ENCODE results near the gene PTRH1. TPM values are rescaled to one million over a fixed set of nuclear protein-coding genes. Genes with fewer than 3 reads are reported as not detected.
A peak's percentile ranks its signal among the peaks of the same experiment; 100 is the strongest.

PTRH1 gene
- total RNA-seq, 1 experiment from 2014 or later: 21.8 TPM

- TSS peak; percentile 47 for BruUV-seq (replicated peaks)
These were observed 23.4 kb downstream of the PTRH1 start for GRCh38 chr9:127692071-127692470.

More at GRCh38 chr9:127692071-127692470, 23.4 kb downstream of the PTRH1 start:
- TF ChIP-seq MAX (IDR thresholded peaks at IDR 0.05) (no peak), ZBTB33 (IDR thresholded peaks at IDR 0.05; ENCODE audit: extremely low read depth, insufficient replicate concordance, low read length) (no peak), SP1 (IDR thresholded peaks at IDR 0.05; ENCODE audit: low read depth) (no peak), CBX3 (IDR thresholded peaks at IDR 0.05; ENCODE audit: low read depth) (no peak), EZH2phosphoT487 (IDR thresholded peaks at IDR 0.05; ENCODE audit: borderline replicate concordance) (no peak), POLR2AphosphoS5 (IDR thresholded peaks at IDR 0.05; ENCODE audit: low read depth, low read length) (no peak), REST (IDR thresholded peaks at IDR 0.05; ENCODE audit: low read depth) (no peak), EGR1 (IDR thresholded peaks at IDR 0.05; ENCODE audit: low read depth) (no peak), JUND (IDR thresholded peaks at IDR 0.05) (no peak), SIN3A (IDR thresholded peaks at IDR 0.05; ENCODE audit: low read depth) (no peak), POLR2A (IDR thresholded peaks at IDR 0.05; ENCODE audit: borderline replicate concordance, extremely low read depth, insufficient read depth, insufficient read length) (no peak), ZFX (IDR thresholded peaks at IDR 0.05) (no peak), RAD21 (IDR thresholded peaks at IDR 0.05; ENCODE audit: low read depth) (no peak), CTCF (IDR thresholded peaks at IDR 0.05 in 2 of 3, conservative IDR thresholded peaks at IDR 0.05 in 1 of 3; ENCODE audit: borderline replicate concordance in 1 of 3, insufficient read depth in 1 of 3, low read depth in 2 of 3, low read length in 2 of 3) (no peak), CEBPB (IDR thresholded peaks at IDR 0.05; ENCODE audit: low read depth) (no peak)
- no peak for DNase-seq (ENCODE audit: low read depth, low spot score)
- H3K4me3 ChIP-seq (replicated peaks in 1 of 2; ENCODE audit: low read depth in 1 of 2, low read length in 2 of 2): no peak overlapping the region
- no peaks in the 10 kb centered on the region for H3K9me2 ChIP-seq (ENCODE audit: insufficient read depth)
- no peaks in the 10 kb centered on the region for H3K79me2 ChIP-seq (ENCODE audit: insufficient read depth, low read length)
- ChIA-PET POLR2A (no interaction called here), CTCF (no interaction called here), RAD21 (ENCODE audit: low non-redundant PET in 1 of 2, low total read pairs in 2 of 2, uncharacterized antibody in 2 of 2, unreplicated experiment in 2 of 2) (no interaction called here)
- no peak overlapping the region for H3K27ac ChIP-seq (ENCODE audit: low read depth, low read length)
- no peak overlapping the region for H3K4me2 ChIP-seq (ENCODE audit: low read length)
- no peaks in the 10 kb centered on the region for H3K9me3 ChIP-seq (ENCODE audit: control insufficient read depth in 1 of 2, insufficient read depth in 1 of 2, low read depth in 1 of 2, low read length in 2 of 2)
- H4K20me1 ChIP-seq (ENCODE audit: insufficient read depth): no peaks in the 10 kb centered on the region
- no peaks in the 10 kb centered on the region for H3K27me3 ChIP-seq (ENCODE audit: insufficient read depth, low read length)
- intact Hi-C loops (cut with micrococcal nuclease): no loop called here
- no peak overlapping the region for H2AFZ ChIP-seq (ENCODE audit: low read depth, low read length, poor library complexity, severe bottlenecking)
- 0 out of 4 replicates have a peak, but pooled peaks cover 0 to 4% of the 10 kb centered on the region in 2 experiments for H3K36me3 ChIP-seq (ENCODE audit: control insufficient read depth in 1 of 2, insufficient read depth in 2 of 2, low read length in 2 of 2)
- no peaks in the 10 kb centered on the region for H3K4me1 ChIP-seq (ENCODE audit: control insufficient read depth in 1 of 2, insufficient read depth in 2 of 2, low read length in 2 of 2)
- no peak for ATAC-seq
- H3K9ac ChIP-seq (ENCODE audit: low read length): no peak overlapping the region
